NCI-H1930 (cell line): ENCODE measurements around the gene MGAT1.
A peak's percentile ranks its signal among the peaks of the same experiment; 100 is the strongest.

Experiments used
- DNase-seq, 2 experiments: peaks; one replicate each; lab custom pipeline; 2025; lab: John Stamatoyannopoulos, UW

Gene MGAT1

DNA sequence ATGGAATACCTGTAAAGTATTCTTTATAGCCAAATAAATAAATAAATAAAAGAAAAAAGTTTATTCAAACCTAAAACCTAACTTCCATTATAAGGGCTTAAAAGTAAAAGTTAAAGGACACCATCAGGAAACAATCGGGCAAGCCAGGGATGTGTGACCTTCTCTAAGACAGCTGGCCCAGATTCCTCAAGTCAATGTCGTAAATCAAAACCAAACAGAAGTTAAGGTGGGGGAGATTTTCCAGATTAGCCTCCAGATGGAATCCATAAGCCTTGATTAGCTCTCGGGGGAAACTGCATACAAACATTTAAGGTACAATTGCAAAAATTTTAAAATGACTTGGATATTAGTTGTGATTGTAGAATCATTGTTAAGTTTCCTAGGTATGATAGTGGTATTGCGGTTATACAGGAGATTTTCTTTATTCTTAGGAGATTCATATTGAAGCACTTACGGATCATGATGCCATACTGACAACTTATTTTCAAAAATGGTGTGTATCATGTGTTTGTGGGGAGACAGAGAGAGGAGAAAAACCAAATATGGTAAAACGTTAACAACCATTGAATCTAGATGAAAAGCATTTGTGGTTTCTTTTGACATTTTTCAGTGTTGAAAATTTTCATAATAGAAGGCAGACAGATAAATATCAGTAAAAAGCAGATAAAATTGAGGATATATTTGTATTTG lies 21.5 kb upstream of the MGAT1 start:
- no peak for DNase-seq

DNA sequence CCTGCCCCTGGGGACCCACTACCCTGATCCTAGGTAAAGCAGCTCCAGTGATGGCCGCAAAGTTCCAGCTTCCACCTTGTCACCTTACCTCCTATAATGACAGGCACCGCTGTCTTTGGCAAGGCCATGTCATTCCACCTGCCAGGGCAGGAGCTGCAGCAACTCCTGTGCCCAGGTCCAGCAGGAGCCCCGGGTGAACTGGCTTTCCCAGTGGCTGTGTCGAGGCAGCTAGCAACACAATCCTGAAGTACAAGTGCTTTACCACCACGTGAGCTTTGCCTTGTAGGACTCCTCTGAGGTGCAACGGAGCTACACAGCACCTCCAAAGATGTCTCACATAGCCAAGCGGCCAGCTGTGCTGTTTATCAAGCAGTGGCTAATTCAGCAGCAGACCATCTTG lies 20.7 kb upstream of the MGAT1 start:
- DNase-seq, result no peak

DNA sequence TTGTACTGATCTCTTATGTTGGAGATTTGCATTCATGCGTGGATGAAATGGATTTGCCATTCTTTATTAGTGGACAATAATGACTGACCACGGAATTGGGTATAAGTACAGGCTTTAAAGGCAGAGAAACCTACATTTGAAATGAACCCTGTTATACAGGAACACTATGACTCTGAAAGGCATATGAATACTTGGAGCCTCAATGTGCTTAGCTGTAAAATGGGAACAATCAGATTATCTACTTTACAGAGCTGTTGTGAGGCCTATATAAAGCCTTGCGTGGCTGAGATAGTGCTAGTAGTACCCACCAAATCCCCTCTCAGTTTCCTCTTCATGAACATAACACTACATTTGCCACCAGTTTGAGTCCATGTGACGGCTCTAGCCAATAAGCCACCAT lies 18.9 kb upstream of the MGAT1 start:
- no peak for DNase-seq

DNA sequence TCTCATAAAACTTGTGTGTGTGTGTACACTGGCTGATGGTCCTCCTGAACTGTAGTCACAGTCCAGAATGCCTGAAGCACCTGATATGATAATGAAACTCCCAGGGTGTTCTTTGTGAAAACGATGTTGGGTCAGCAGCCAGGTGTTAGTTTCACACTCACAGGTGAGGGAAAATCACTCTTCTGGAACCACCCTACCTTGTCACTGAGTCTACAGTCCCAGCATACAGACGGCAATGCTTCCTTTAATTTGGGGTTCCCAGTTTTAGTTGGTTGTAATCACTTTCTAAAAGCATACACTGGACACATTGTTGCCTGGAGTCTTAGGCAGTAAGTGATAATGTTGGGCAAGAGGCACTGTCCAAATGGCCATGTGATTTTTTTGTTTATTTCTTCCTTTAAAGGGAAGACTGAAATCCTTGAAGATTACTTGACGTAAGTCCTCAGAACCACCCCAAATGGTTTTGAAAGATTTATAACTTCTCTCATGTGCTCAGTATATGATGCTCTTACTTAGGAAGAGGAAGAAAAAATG lies 18.2 kb upstream of the MGAT1 start:
- no peak for DNase-seq

DNA sequence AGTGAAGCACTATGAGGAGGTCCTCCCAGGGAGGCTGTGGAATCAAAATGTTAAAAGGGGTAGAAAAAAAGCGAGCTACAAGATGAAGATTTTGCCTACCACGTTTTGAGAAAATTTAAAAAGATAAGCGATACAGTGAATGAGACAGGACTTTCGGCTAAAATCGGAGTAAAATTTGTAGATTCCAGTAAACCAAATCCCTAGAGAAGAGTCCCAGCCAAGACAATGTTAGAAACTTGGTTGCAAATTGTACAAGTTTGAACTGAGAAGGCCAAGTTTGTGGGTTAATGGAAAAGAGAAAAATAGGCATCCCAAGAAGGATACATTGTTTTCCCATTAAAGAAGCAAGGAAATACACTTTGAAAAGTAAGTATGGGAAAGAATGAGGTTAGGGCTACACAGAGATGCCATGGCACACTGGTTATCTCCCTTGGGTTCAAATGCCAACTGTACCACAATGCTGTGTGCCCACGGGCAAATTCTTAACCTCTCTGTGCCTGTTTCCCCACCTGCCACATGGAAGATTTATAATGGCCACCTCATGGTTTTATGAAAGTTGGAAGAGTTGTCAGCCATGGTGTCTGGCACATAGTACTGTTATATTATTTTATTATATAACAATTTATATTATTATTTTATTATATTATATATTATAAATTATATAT lies 16.2 kb upstream of the MGAT1 start:
- DNase-seq, result no peak

DNA sequence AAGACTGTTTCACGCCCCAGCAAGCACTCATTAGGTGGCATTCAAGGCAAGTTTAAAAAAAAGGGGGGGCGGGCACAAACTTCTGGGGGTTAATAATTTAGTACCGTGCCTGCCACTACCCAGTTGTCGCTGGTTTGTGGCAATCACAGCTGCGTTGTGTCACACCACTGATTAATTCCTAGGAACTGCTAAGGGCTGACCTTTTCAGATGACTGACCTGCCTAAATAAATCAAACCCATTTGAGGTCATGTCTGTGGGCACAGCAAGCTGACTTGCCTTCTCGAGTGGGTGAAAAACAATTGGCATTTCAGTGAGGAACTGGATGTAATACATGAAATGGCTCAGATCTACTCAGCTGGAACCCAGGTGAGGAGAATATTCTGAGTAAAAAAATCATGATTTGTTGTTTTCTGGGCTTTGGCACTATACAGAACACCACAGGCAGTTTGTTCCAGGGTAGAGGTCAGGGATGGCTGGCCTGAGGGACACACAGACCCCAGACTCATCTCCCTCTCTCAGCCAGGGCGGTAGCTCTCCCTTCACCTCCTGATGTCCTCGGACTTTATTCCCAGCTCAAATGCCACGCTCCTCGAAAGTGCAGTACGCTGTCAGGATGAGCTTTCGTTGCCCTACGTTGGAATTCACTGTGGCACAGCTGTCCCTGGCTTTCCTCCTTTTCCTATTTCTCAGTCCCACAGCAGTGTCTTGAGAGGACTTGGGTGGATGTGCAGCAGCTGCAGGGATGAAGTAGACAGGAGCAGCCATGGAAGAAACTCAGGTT lies 15.5 kb upstream of the MGAT1 start:
- no peak for DNase-seq

DNA sequence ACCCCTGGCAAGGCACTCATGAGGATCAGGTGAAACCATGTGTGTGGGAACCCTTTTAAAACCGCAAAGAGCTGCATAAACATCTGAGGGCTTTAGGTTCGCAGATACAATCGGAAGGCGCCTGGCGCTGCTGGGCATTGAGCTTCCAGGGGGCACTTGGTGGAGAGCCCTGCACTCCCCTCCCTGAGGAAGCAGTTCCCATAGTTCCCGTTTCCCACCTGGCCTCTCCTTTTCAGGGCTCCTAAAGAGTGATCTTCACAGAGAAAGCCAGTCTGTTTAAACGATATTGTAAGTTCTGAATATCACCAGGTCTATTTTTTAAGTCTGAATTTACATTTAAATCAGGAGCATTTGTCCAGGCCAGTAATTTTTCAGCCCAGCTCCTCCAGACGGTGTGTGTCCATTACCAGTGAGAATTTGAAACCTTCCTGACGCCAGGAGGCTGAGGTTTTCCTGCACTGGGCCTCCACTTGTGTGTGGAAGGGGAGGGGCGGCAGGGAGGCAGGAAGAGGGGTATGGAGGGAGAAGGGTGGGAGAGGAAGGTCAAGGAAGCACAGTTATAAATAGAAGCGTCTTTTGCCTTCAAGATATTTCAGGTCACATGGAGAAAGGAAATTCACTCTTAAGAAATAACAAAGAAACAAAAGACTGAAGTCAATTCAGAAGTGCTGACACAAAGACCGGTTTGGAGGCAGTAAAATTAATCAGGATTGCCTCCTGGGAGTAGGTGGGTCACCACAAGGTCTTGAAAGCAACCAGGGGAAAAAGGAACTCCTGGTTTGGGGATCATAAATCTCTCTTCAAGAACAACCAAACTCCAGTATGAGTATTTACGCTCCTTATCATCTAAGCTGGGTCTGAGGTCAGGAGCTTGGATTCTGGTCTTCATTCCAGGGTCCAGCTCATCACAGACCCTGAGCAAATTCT lies 14.3 kb upstream of the MGAT1 start:
- no peak for DNase-seq

DNA sequence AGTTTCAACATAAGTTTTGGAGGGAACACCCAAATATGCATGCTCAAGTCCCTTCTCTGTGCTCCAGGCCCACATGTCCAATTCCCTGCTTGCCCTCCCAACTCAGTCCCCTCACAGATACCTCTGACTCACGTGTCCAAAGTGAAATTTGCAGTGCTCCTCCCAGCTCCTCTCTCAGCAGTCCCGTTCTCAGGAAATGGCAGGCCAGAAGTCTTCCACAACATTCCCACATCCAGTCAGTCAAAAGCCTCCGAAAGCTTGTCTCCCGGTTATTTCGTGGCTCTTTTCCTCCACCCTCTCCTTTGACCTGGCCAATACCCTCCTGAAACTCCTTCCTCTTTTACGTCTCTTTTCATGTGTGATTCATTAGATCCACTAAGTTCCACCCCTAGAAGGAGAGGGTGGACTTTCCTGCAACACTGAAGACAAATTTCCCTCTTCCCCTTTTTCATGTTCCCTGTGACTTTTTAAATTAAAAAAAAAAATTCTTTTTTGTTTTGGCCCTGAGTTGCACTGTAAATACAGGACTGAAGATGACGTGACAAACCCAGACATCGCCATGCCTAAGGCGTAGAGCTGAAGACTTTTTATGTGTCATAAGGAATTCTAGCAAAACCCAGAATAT lies 12.8 kb upstream of the MGAT1 start:
- no peak for DNase-seq

DNA sequence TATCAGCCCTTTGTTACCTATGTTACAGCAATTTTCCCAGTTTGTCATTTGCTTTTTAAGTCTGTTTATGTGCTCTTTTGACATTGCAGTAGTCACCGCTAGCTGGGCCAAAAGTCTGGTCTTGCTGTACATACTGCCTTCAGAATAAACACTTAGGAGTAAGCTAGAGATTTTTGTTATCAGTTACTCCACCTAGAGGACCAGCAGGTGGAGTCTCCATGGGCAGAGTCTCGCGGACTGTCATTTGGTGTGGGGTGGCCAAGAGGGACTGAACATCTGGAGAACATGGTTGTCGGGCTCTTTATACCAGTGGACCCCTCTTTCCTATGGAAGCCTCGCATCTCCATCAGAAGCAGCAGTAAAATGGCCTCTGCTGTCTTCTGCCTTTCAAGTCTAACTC lies 10.8 kb upstream of the MGAT1 start:
- DNase-seq, result no peak

DNA sequence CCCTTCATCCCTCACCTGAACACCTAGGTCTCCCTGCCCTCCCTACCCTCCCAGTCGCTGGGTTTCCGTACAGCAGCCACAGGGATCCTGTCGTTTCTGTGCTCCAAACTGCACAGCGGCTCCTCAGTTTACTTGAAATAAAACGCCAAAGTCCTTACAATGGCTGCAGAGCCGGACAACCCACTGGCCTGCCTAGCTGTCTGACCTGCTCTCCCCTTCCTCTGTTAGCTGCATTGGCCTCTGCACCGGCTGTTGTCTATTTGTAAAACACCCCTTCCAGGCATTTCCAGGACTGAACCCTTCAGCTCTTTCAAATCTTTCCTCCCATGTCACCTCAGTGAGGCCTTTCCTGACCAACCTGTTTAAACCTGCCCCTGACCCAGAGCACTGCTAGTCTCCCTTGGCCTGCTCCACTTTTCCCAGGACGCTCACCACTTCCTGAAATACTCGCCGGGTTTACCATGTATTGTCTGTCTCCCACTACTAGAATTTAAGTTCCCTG lies 9.1 kb upstream of the MGAT1 start:
- DNase-seq, result no peak

DNA sequence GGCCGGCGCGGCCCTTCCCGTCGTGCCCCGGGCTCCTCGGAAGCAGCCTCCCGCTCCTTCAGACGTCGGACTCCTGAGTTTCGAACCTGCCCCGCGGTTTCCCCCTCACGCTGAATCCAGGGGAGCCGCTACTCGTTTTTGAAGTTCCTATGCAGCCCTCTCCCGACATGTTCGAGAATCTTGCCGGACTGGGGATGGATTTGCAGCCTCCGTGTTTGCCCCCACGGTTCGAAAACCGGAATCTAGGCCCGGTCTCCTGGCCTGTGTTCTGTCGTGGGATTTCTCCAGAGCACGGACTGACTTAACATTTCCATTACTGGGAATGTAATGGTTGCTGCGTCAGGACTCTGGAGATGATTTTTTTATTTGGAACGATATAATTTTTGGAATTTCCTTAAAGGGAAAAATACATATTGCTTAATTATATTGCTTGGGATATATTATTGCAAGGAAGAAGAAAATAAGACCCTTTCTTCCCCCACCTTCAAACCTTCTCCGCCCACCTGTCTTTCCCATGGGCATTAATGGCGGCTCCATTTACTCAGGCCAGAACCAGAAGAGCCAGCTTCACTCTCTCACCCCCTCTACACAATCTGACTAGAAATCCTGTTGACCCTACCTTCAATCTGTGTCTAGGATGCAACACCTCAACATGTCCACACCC lies 8.5 kb upstream of the MGAT1 start:
- DNase-seq, result no peak

DNA sequence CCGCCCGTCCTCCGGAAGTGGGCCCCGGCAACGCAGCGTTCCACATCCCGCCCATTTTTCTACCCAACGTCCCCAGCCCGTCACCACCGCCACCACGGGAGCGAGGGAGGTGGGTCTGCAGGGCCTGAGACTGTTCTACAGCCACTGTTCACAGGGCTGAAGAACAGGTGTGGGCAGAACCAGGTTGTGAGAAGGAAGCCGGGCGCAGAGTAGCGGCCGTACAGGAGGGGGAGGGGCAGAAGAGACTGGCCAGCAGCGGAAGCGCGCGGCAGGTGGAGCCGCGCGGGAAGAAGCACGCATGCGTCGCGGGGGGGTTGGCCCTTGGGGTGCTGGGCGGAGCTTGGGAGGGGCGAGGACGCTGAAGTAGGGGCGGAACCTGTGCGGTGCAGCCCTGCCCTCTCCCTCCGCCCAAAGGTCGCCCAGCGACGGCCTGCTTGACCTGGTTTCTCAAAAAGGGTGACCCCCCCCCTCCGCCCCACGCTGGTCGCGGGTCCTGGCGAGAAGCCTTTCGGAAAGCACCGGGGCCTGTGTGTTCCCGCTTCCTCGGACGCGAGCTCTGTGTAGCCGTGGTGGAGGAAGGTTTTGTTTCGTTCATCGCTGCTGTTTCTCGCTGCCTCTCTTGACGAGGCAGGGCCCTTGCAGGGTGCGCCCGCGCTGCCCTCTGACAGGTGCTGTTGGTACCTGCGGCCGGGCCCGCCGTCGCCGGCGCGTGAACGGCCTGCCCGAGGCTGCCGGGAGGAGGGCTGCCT lies 7.8 kb upstream of the MGAT1 start:
- DNase-seq, result peak; percentile 78 to 88

DNA sequence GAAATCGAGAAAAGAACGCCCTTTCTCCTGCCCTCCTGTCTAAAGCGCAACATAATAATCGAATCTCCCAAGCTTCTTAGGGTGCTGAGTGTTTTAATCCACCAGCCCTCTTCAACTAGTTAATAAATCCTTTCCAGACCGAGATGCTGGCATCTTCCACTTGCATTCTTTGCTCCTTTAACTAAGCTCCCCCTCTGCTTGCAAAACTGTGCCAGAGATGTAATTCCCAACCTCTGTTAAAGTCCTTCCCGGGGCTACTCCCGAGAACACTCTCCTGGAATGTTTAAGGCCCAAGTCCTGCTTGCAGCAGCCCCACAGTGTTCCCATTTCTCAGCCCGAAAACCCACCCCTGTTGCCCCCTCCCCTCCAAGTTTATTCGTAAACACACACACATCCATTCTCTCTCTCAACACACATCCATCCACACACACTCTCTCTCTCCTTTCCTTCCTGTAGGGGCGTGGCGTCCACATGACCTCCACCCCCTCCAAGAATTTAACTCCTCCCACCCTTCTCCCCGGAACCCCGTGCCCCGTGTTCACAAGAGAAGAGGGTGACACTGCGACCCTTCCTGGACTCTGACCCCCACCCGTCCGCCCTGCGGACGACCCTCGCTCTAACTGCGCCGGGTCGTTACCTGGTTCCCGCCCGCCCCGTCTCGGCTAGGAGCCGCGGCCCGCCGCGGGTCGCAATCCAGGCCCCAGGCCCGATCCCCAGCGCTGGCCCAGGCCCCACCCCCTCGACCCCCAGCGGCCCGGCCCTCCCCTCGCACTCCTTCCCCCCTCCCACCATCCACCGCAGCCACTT lies 7.0 kb upstream of the MGAT1 start:
- peak; percentile 31 to 44 for DNase-seq

DNA sequence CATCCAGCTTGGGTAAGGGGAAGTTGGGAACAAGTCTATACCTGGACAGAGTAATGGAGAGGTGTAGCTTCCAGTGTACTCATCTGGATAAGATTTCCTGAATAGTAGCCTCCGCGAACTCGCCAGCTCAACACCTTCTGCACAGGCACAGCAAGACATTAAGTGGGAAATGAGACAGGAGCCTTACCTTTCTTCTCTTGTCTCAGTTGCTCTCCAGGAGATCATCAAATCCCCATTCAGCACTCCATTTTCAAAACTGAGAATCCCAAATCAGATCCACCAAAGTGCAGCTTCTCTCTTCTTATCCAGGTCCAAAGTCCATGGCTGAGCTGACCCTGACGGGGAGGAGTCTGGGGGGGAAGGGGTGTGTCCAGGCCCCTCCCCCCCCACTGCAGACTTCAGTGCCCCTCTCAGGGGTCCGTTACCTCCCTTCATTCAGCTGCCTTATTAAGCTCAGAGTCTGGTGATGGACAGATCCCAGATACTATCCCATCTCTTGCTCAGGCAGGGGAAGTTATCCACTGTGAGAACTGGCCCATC lies 5.9 kb upstream of the MGAT1 start:
- DNase-seq, result no peak

DNA sequence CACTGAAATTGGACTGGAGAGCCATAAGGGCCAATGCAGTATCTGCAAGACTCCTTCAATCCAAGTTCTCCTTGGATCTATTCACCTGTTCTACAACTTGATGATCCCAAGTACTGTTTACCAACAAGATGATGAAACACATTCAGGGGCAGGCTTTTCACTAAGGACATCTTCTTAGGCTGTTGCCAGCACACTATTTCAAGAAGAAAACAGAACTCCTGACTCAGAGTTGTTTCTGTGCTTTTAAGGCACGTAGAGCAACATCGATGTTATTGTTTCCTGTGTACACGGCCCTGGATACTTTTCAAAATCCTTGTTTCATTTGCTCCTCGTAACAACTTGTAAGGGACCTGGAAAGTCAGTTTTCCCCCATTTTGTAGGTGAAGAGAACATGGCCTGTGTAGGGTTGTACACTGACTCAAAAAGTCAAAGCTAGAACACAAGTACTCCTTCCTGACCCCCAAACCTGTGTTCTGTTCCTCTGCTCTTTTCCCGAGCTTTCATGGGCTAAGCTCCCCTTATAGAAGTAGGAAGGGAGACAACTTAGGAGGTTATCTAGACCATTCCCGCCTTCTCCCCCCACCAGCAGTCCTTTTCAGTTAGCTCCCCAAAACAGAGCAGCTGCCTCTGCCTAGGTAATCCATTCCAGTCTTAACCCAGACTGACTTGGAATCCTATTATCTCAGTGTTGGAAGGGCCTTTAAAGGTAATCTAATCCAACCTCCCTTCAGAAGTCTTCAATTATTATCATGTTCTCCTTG lies 5.2 kb upstream of the MGAT1 start:
- no peak for DNase-seq

DNA sequence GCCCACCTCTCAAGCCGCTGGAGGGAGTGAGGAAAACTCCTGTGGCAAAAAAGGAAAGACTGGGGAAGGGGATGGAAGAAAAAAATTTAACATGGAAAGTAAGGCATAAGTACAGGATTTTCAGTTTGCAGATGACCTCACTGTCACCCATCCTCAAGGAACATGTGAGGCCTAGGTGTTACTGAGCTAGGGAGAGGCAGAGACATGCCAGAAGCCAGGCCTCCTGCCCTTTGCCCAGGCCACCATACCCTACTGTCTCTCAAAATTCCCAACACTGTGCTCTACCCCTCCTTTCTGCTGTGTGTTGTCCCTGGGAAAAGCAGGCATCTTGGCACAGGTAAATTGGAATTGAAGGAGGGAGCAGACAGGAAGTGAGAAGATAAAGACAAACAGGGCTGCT lies 4.4 kb upstream of the MGAT1 start:
- DNase-seq, result no peak

DNA sequence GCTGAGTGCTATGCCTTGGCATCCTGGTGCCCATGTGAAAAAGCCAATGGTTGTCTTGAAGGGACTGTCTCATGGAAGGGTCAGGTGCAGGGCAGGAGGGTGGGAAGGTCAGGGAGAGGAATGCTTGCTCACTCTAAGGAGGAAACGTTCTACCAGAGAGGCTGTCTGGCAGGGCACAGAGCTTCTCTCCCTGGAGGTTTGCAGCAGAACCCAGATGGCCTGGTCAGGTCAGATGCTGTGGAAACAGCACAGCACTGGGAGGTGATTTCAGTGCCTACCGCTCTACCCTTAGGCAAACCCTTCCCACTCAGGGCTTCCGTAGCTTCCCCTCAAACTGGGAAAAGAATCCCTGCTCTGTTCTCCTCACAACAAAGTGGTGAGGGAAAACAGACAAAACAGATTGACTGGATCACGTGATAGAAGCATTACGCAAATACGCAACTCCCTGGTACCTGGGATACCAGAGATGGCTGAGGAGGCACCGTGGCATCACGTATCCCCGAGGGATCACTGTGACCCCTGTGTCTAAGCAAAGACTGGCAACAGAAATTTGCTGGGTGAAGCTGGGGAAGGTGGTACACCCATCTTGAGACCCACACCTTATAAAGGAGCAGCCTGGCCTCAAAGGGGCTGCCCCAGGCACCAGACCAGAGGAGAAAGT lies 3.9 kb upstream of the MGAT1 start:
- no peak for DNase-seq
